ENCODE data around the gene FRAS1. TPM values are rescaled to one million over a fixed set of nuclear protein-coding genes. Genes with fewer than 3 reads are reported as not detected.

Gene FRAS1
- total RNA-seq, 1 donor from 2014 or later = 24.6 TPM

GRCh38 chr4:78288327-78288726, 231.2 kb downstream of the FRAS1 start:
- peaks cover 6% of the 10 kb centered on the region for H3K4me1 ChIP-seq (ENCODE audit: insufficient read depth, low read length)
- H3K36me3 Mint-ChIP-seq (ENCODE audit: low read depth, unreplicated experiment) = peaks cover 7% of the 10 kb centered on the region
- H3K36me3 ChIP-seq (ENCODE audit: insufficient read depth, low read length) = no peaks in the 10 kb centered on the region
- no peaks in the 10 kb centered on the region for H4K20me1 ChIP-seq (ENCODE audit: insufficient read depth, low read length)
- no peaks in the 10 kb centered on the region for H3K27me3 ChIP-seq (ENCODE audit: insufficient read depth, low read length)
- H3K27ac ChIP-seq (ENCODE audit: low read depth, low read length) = no peak overlapping the region
- no peak overlapping the region for H2AFZ ChIP-seq (ENCODE audit: low read depth, low read length)
- DNase-seq (ENCODE audit: low read depth) (peak; percentile 46), FAIRE-seq (no peak)
- no peak for TF ChIP-seq EZH2 (IDR thresholded peaks at IDR 0.05; ENCODE audit: insufficient read depth, low read length)
- no peak for TF ChIP-seq CTCF (IDR thresholded peaks at IDR 0.05; ENCODE audit: insufficient read depth, low read depth, low read length)
- no peak overlapping the region for H3K4me3 ChIP-seq (ENCODE audit: insufficient read depth, low read depth, low read length)
- peaks cover 3% of the 10 kb centered on the region for H3K9me3 Mint-ChIP-seq (ENCODE audit: unreplicated experiment)
- no peaks in the 10 kb centered on the region for H3K79me2 ChIP-seq (ENCODE audit: insufficient read depth, low read length)
- no peak overlapping the region for H3K27ac Mint-ChIP-seq (ENCODE audit: unreplicated experiment)
- H3K4me3 Mint-ChIP-seq (ENCODE audit: unreplicated experiment) = no peak overlapping the region
- no peaks in the 10 kb centered on the region for H3K27me3 Mint-ChIP-seq (ENCODE audit: low read depth, unreplicated experiment)
- no peaks in the 10 kb centered on the region for H3K9me3 ChIP-seq (ENCODE audit: insufficient read depth, low read depth, low read length)
- no peak overlapping the region for H3K4me2 ChIP-seq (ENCODE audit: low read length)
- peaks cover 12% of the 10 kb centered on the region for H3K4me1 Mint-ChIP-seq (ENCODE audit: low read depth, unreplicated experiment)
- no peak overlapping the region for H3K9ac ChIP-seq (ENCODE audit: low read length)

- no peaks in the 10 kb centered on the region for H3K79me2 ChIP-seq (ENCODE audit: insufficient read depth, low read length)
- no peak overlapping the region for H3K4me2 ChIP-seq (ENCODE audit: low read length)
- no peak overlapping the region for H2AFZ ChIP-seq (ENCODE audit: low read depth, low read length)
- Mint-ChIP-seq H3K9me3 (ENCODE audit: unreplicated experiment) (peaks cover 3% of the 10 kb centered on the region), H3K4me1 (ENCODE audit: low read depth, unreplicated experiment) (peaks cover 29% of the 10 kb centered on the region), H3K4me3 (ENCODE audit: unreplicated experiment) (no peak overlapping the region), H3K27me3 (ENCODE audit: low read depth, unreplicated experiment) (no peaks in the 10 kb centered on the region), H3K36me3 (ENCODE audit: low read depth, unreplicated experiment) (peaks cover 4% of the 10 kb centered on the region), H3K27ac (ENCODE audit: unreplicated experiment) (no peak overlapping the region)
- H3K4me1 ChIP-seq (ENCODE audit: insufficient read depth, low read length) = peaks cover 17% of the 10 kb centered on the region
- H3K27ac ChIP-seq (ENCODE audit: low read depth, low read length) = no peak overlapping the region
- no peak for DNase-seq (ENCODE audit: low read depth)
- no peak for FAIRE-seq
- no peaks in the 10 kb centered on the region for H3K27me3 ChIP-seq (ENCODE audit: insufficient read depth, low read length)
- H3K9me3 ChIP-seq (ENCODE audit: insufficient read depth, low read depth, low read length) = no peaks in the 10 kb centered on the region
- TF ChIP-seq EZH2 (IDR thresholded peaks at IDR 0.05; ENCODE audit: insufficient read depth, low read length) = no peak
- TF ChIP-seq CTCF (IDR thresholded peaks at IDR 0.05; ENCODE audit: insufficient read depth, low read depth, low read length) = no peak
- H4K20me1 ChIP-seq (ENCODE audit: insufficient read depth, low read length) = no peaks in the 10 kb centered on the region
- no peaks in the 10 kb centered on the region for H3K36me3 ChIP-seq (ENCODE audit: insufficient read depth, low read length)
- H3K4me3 ChIP-seq (ENCODE audit: insufficient read depth, low read depth, low read length) = no peak overlapping the region
- H3K9ac ChIP-seq (ENCODE audit: low read length) = no peak overlapping the region
Observed at GRCh38 chr4:78291277-78291676, 234.2 kb downstream of the FRAS1 start.

- H3K27ac ChIP-seq (ENCODE audit: low read depth, low read length) = no peak overlapping the region
- FAIRE-seq = no peak
- H3K9me3 Mint-ChIP-seq (ENCODE audit: unreplicated experiment) = no peaks in the 10 kb centered on the region
Observed at GRCh38 chr4:78292341-78292740, 235.2 kb downstream of the FRAS1 start.

More at GRCh38 chr4:78292341-78292740, 235.2 kb downstream of the FRAS1 start:
- H3K36me3 Mint-ChIP-seq (ENCODE audit: low read depth, unreplicated experiment) = peaks cover 2% of the 10 kb centered on the region
- no peak overlapping the region for H3K4me3 Mint-ChIP-seq (ENCODE audit: unreplicated experiment)
- no peak overlapping the region for H3K4me3 ChIP-seq (ENCODE audit: insufficient read depth, low read depth, low read length)
- no peaks in the 10 kb centered on the region for H3K27me3 Mint-ChIP-seq (ENCODE audit: low read depth, unreplicated experiment)
- H3K4me1 ChIP-seq (ENCODE audit: insufficient read depth, low read length) = peaks cover 17% of the 10 kb centered on the region
- TF ChIP-seq CTCF (IDR thresholded peaks at IDR 0.05; ENCODE audit: insufficient read depth, low read depth, low read length) (no peak), EZH2 (IDR thresholded peaks at IDR 0.05; ENCODE audit: insufficient read depth, low read length) (no peak)
- no peak overlapping the region for H3K9ac ChIP-seq (ENCODE audit: low read length)
- H3K36me3 ChIP-seq (ENCODE audit: insufficient read depth, low read length) = no peaks in the 10 kb centered on the region
- no peaks in the 10 kb centered on the region for H3K9me3 ChIP-seq (ENCODE audit: insufficient read depth, low read depth, low read length)
- no peak overlapping the region for H2AFZ ChIP-seq (ENCODE audit: low read depth, low read length)
- no peak overlapping the region for H3K27ac Mint-ChIP-seq (ENCODE audit: unreplicated experiment)
- H3K27me3 ChIP-seq (ENCODE audit: insufficient read depth, low read length) = no peaks in the 10 kb centered on the region
- H3K4me2 ChIP-seq (ENCODE audit: low read length) = no peak overlapping the region
- no peak for DNase-seq (ENCODE audit: low read depth)
- H3K79me2 ChIP-seq (ENCODE audit: insufficient read depth, low read length) = no peaks in the 10 kb centered on the region
- no peaks in the 10 kb centered on the region for H4K20me1 ChIP-seq (ENCODE audit: insufficient read depth, low read length)
- peaks cover 38% of the 10 kb centered on the region for H3K4me1 Mint-ChIP-seq (ENCODE audit: low read depth, unreplicated experiment)
